ENCODE measurements around the gene ISLR.

Gene ISLR

DNA sequence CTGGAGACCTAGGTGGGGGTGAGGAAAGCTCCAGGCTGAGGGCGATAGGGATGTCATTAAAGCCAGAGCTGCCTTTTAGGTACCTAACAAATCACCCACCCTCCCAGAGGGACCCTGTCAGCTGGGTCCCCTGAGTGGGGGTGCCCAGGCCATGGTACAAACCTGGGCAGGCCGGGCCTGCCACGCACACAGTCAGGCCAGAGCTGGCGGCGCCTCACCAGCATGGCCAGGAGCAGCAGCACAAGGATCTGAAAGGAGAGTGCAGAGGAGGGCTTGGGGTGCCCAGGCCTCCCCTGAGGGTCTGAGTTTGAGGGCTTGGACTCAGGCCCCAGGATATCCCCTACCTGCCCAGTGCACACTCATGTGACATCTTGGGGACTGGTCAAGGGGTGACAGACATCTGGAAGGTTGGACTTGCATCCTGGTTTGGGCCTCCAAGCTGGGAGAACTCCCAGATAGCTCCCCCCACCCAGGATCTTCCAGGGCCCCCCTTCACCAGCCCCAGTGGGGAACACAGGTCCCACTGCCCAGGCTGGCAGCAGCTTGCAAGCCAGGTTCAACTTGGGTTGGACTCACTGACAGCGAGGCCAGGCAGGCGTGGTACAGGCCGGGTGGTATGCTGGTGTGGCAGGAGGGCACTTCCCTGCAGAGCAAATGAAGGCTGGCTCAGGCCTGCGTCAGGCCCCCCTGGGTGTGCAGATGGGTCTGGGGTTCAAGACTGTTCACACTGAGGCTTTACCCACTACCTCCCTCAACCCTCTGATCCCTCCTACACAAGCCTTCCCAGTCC lies 23.9 kb downstream of the ISLR start:
- DNase-seq = no peak

GRCh38 chr15:74199297-74199652 lies 25.8 kb downstream of the ISLR start:
- no peak for DNase-seq

GRCh38 chr15:74200412-74200815 lies 26.9 kb downstream of the ISLR start:
- DNase-seq = no peak

DNA sequence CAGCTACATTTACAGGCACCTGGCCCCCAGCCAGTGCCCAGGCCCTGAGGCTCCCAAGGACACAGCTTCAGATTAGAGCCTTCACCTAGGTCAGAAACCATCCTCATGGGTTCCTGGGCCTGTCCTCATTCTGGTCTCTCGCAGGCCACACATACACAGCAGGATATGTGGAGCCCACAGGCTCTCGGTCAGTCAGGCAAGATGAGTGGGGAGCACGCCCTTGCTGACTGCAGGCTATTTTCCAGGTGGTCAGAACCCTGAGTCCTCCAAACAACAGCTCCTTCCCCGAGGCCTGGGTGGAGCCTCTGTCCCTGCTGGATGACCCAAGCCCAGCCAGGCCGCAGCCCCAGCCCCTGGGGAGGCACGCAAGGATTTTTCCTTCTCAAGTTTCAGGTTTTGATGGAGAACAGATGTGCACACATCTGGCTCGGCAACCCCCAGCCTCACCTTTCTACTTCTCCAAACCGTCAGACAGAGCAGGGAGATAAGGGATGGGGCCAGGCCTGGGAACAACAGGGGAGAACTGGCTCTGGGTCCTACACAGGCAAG lies 27.4 kb downstream of the ISLR start:
- DNase-seq = no peak

GRCh38 chr15:74201710-74202420 lies 28.4 kb downstream of the ISLR start:
- DNase-seq = no peak

DNA sequence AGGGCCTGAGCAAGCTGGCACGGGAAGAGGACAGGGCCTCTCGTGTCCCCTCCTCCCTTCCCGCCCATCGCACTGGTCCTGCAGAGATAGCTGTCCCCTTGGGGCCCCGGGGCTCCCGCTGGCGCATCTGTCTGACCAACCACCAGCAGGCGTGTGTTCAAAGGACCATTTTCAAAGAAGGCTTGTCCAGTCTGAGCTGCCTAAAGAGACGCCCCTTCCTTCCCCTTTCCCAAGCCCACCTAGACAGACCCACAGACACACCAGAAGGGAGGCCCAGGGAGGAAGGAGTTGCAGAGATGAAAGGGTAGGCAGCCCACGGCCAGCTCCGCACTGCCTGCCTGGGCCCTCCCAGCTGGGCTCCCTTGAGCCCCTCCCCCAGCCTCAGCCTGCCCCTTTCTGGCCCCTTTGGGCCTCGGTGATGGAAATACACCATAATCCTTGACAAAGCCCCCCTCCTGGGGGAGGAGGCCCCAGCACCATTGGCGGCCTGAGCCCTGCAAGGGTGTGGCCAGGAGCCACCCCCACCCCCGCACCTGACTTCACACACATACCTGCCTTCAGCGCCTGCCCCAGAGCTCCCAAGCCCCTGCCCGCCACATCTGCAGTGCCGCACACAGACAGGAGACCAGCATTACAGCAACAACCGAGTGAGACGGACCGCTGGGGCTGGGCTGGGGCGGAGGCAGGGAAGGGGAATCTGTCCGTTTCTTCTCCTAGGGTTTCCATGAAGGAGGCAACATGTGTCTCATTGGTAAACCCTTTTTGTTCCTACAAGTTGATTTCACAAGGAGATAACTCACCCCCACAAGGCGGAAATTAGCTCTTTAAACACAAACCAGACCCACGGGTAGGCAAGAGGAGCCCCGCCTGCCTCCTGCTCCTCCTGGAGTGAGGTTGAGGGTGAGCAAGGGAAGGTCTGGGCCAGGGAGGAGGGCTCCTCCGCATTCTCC lies 29.2 kb downstream of the ISLR start, which contains the start of gene STRA6:
Gene STRA6 (minus strand): TSS at position 336 of the 950 bp plus-strand sequence. CDS start 520 bp downstream, outside the sequence.
- DNase-seq = no peak

- DNase-seq = no peak
Observed at GRCh38 chr15:74203914-74204431, 30.5 kb downstream of the ISLR start.

DNA sequence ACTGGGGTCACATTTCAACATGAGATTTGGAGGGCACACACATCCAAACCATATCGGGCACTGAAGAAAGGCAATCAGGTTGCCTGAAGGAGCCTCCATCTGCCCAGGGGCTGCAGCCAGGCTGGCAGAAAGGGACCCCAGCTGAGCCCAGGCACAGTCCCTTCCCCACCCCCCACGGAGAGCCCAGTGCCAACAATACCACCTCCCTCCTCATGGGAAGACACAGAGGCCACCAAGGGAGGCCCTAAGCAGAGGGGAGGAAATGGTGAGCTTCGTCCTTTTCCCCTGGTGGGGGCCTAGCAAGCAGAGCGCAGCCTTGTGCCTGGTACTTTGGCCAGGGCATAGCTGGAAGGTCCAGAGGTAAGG lies 32.1 kb downstream of the ISLR start:
- DNase-seq = no peak

GRCh38 chr15:74206801-74207281 lies 33.3 kb downstream of the ISLR start:
- no peak for DNase-seq

DNA sequence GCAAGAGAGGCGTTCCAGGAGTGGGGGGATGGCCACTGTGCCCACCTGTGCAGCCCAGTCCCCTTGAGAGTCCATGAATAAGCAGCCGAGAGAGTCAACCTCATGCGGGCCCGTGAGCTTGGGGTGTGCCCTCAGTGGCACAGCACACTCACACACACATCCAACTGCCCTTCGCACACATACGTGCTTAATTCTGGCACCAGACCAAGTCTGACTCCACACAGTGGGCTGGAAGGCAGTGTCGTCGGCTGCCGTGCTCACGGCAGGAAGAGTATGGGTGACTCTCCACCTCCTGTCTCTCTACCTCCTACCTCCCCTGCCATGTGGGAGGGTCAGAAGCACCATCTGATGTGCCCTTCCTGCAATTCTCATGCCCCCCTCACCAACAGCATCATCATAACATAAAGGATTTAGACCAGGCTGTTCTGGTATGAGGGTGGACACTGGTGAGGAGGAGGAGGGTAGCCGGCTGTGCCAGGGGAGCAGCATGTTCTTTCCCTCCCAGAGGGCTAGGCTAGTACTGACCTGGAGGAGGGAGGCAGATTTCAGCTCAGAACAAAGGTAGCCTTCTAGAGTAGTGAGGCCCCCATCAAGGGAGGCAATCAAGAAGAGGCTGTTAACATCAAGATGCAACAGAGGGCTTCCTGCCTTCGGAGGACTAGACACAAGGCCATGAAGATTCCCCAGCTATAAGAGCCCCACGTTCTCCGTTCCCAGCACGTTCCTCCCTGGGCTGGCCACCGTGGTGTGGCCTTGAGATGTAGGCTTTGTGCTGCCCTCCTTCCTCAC lies 34.3 kb downstream of the ISLR start:
- no peak for DNase-seq

- no peak for DNase-seq
Observed at GRCh38 chr15:74208496-74208895, 35.0 kb downstream of the ISLR start.

DNA sequence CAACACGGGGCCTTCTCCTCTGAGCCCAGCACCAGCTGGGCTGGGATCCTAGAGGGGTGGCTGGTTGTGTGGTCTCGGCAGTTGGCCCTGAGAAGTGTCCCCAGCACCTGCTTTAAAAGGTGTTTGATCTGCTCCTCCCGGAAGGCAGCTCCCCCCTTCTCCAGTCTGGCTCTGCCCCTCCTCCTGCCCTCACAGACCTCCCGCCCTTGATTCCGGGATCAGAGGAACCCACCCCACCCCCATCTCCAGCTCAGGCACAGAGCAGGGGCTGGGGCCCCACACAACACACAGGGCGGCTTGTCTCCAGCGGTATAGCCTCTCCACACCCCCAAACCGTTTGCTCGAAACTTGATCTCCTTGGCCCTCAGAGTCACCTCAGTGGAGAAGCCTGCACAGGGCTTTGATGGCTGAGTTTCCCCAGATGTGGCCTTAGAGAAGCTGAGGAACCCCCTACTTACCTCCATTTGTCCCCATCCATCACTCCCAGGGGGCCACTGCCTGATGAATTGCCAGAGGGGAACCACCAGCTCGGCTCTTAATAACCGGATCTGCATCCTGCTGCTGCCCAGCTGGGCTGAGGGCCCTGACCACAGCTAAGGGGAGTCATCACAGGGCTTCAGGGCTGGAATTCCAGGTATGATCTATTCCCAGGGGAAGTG lies 35.5 kb downstream of the ISLR start:
- no peak for DNase-seq

GRCh38 chr15:74209560-74209958 lies 36.0 kb downstream of the ISLR start:
- no peak for DNase-seq

- no peak for DNase-seq
Observed at GRCh38 chr15:74209997-74210671, 36.6 kb downstream of the ISLR start.

DNA sequence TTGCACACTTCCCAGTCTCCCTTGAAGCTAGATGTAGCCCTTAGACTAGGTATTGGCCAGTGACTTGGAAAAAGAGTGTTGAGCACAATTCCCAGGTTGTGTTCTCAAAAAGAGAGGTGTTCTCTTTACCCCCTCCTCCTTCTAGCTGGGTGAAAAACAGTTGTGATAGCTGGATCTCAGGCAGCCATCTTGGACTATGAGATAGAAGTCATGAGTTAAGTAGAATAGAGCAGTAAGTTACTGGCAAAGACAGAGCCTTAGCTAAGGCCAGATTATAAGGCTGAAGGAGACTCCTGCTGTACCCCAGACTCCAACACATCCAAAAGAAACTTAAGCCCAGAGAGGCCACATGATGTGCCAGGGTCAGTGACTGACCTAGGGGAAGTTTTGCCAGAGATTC lies 37.2 kb downstream of the ISLR start:
- no peak for DNase-seq

DNA sequence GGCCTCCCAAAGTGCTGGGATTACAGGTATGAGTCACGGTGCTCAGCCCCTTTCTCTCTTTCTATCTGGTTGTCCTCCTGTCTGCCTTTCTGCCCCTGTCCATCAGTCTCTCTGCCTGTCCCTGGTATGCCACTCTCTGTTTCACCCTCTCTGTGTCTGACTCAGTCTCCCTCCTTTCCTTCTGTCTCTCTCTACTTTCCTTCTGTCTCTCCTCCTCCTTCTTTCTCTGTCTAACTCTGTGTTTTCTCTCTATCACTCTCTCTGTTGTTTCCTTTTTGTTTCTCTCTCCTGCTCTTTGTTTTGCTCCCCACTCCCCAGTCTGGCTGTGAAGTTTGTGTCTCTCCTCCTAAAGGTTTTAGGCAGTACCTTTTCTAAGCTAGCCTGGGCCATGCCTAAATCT lies 38.1 kb downstream of the ISLR start:
- DNase-seq = no peak

DNA sequence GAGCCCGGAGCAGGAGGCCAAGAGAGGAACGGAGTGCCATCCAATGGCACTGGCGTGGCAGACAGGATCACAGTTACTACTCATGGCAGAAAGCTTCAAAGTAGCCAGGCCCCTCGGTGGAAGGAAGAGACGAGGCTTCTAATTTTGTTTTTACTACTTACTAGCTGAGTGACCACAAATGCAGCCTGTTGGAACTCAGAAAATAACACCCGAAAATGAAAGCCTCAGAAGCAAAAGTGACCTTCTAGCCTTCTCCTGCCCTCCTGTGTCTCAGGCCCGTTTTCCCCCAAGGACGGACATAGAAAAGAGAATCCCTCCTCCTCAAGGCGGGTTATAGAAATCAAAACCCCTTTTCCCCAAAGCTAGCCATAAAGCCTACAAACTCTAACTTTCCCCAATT lies 39.0 kb downstream of the ISLR start:
- no peak for DNase-seq

DNA sequence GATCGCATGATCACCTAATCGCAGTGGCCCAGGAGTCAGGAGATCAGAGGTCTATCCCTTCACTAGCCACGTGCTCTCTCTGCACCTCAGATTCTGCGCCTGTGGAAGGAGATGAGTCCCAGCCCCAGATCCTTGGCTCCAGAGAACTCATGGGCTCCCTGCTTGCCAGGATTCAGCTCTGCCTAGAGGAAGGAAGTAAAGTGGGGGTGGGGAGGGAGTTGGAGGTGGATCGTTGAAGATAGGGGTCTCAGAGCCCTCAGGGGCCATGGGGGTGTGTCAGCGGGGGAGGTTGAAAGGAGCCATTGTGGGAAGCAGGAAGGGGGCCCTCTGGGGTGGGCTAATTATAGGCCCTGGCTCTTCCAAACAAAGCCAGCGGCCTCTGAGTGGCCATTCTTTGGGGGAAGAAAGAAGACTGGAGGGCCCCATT lies 40.4 kb downstream of the ISLR start:
- no peak for DNase-seq

DNA sequence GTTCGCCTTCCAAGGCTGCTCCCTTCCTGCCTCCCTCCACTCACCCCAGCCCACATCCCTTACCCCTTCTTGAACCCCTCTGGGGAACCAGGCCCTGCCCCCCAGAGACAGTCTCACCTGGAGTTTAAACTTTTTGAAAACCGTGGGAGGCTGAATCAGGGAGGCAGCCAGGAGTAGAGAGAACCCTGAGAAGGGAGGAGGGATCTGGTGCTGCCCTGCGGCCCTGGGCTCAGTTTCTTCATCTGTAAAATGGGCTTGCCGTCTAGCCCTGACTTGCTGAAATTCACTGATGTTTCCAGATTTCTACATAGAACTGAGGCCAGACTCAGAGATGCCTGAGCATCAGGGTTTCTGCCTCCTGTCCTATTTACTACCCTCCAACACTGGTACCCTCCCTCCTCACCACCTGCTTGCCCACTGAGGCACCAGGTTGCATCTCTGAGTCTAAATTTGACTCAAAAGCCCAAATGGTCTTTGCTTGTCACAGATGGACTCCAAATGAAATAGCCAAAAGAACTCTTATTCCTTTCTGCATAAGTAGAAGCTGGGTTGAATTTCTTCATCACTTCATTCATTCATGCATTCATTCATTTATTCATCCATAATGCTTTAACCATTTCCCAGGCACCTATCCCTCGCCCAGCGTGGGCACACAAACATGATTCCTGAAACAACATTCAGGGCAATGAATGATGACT lies 41.0 kb downstream of the ISLR start:
- DNase-seq = no peak

DNA sequence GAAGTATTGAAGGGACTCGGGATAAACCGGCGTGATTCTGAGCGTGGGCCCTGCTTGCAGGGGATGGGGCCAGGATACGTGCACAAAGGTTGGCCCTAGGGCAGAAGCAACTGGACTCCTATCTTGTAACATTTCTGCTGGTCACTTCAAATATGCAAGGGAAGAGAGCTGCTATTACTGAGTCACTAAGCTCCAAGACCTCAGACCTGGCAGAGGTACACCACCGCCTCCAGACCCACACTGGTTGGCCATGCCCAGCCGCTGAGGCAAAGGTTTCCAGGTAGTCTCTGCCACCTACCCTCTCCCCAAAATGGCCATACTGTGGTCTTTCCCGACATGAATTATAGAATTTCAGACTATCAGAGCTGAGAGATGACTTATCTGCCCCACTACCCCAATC lies 42.4 kb downstream of the ISLR start:
- DNase-seq = no peak

Data from activated gamma-delta T cell treated with Interleukin-2 at 50 U/mL for 16 hours (primary cell).